Endothelial cell of umbilical vein (primary cell): ENCODE measurements around the gene DCPS. TPM values are rescaled to one million over a fixed set of nuclear protein-coding genes. Genes with fewer than 3 reads are reported as not detected.

Experiments used
- BruUV-seq: library from RNA; stranded (reverse); fragments of 400-500 nt; replicated peaks from 2 replicates; lab custom pipeline; 2021; lab: Mats Ljungman, UMichigan
- CTCF ChIA-PET: fragments of 300-600, 350-600 bp; sonication (Branson Sonifier 250); formaldehyde crosslinking; loops from one replicate; lab custom pipeline; 2021; ENCODE audit warnings: antibody characterized with exemption, inconsistent platforms; lab: Charles Lee
- POLR2A ChIA-PET: fragments of 300-600, 350-600 bp; sonication (Branson Sonifier 250); formaldehyde crosslinking; loops from one replicate; lab custom pipeline; 2021; ENCODE audit warnings: antibody characterized with exemption, inconsistent platforms; lab: Charles Lee
- DNase-seq: peaks from one replicate; pipeline ENCODE4 v3.0.0-alpha.2; 2011; ENCODE audit warnings: low read depth, low spot score
- FAIRE-seq: peaks from 2 replicates; lab custom pipeline; 2011; peaks lifted over from hg19 to GRCh38; lab: Jason Lieb, UNC
- H2AFZ ChIP-seq: 2 replicates; pipeline ENCODE4 v1.6.0; 2012; ENCODE audit warnings: low read depth, low read length, control low read depth, inconsistent platforms
- H3K27ac ChIP-seq: 2 replicates; pipeline ENCODE4 v1.5.1; 2011; ENCODE audit warnings: low read depth, mild to moderate bottlenecking, control low read depth, low read length, moderate library complexity; ENCODE audit not compliant: insufficient read depth
- H3K27me3 ChIP-seq, 2 experiments: 2 replicates each; pipeline versions ENCODE4 v1.6.0 to v1.6.1; 2011; ENCODE audit warnings: low read length in 2 of 2, mixed read lengths in 1 of 2; ENCODE audit not compliant: control insufficient read depth in 2 of 2, insufficient read depth in 2 of 2
- H3K36me3 ChIP-seq, 2 experiments: 2 replicates in 1 of 2; 3 replicates in 1 of 2; pipeline ENCODE4 v1.5.1; 2011; ENCODE audit warnings: low read length in 2 of 2, mild to moderate bottlenecking in 1 of 2, moderate library complexity in 1 of 2; ENCODE audit not compliant: control insufficient read depth in 2 of 2, insufficient read depth in 2 of 2; ENCODE audit errors: extremely low read depth in 1 of 2
- H3K4me1 ChIP-seq: 3 replicates; pipeline ENCODE4 v1.5.1; 2011; ENCODE audit warnings: mild to moderate bottlenecking, low read length; ENCODE audit not compliant: control insufficient read depth, insufficient read depth; ENCODE audit errors: extremely low read depth
- H3K4me2 ChIP-seq: 2 replicates; pipeline ENCODE4 v1.6.1; 2011; ENCODE audit warnings: low read length, control low read depth, mixed read lengths; ENCODE audit not compliant: insufficient read depth
- H3K4me3 ChIP-seq, 3 experiments: fragments of 200-600 bp in 1 of 3; sonication (generic), shearing (Covaris generic) in 1 of 3; replicated peaks in 1 of 3; 2 replicates each; pipeline ENCODE4 v1.5.1; 2011 to 2016; ENCODE audit warnings: control low read depth in 3 of 3, low read length in 3 of 3, mild to moderate bottlenecking in 2 of 3, inconsistent platforms in 1 of 3, low read depth in 1 of 3, moderate library complexity in 1 of 3; ENCODE audit not compliant: insufficient read depth in 1 of 3
- H3K79me2 ChIP-seq: 2 replicates; pipeline ENCODE4 v1.6.0; 2012; ENCODE audit warnings: low read length, inconsistent platforms; ENCODE audit not compliant: control insufficient read depth, insufficient read depth
- H3K9ac ChIP-seq: replicated peaks from 2 replicates; pipeline ENCODE3; 2011; ENCODE audit warnings: low read length, control low read depth; ENCODE audit not compliant: insufficient read depth; ENCODE audit errors: extremely low read depth
- H3K9me1 ChIP-seq: replicated peaks from 3 replicates; pipeline ENCODE4 v1.6.0; 2011; ENCODE audit warnings: mild to moderate bottlenecking, low read length; ENCODE audit not compliant: control insufficient read depth, insufficient read depth; ENCODE audit errors: extremely low read depth
- H3K9me3 ChIP-seq: replicated peaks from 2 replicates; pipeline ENCODE4 v1.5.1; 2012; ENCODE audit warnings: low read length, inconsistent platforms; ENCODE audit not compliant: control insufficient read depth, insufficient read depth
- H4K20me1 ChIP-seq: replicated peaks from 2 replicates; pipeline ENCODE3; 2011; ENCODE audit warnings: mild to moderate bottlenecking, low read length; ENCODE audit not compliant: control insufficient read depth, insufficient read depth; ENCODE audit errors: extremely low read depth
- EZH2 ChIP-seq: IDR thresholded peaks from 2 replicates; pipeline ENCODE4 v1.6.1; 2012; ENCODE audit warnings: borderline replicate concordance, low read depth, mild to moderate bottlenecking, moderate library complexity, low read length, inconsistent platforms; ENCODE audit not compliant: severe bottlenecking
- FOS ChIP-seq: IDR thresholded peaks from 2 replicates; pipeline ENCODE4 v1.6.1; 2011; ENCODE audit warnings: mild to moderate bottlenecking, low read length, moderate library complexity, borderline replicate concordance; ENCODE audit not compliant: insufficient read depth
- GATA2 ChIP-seq: IDR thresholded peaks from 2 replicates; pipeline ENCODE4 v1.7.0; 2011; ENCODE audit warnings: low read depth, mild to moderate bottlenecking, moderate library complexity, mixed read lengths, low read length; ENCODE audit not compliant: insufficient read length, insufficient read depth
- JUN ChIP-seq: IDR thresholded peaks from 2 replicates; pipeline ENCODE4 v1.6.1; 2011; ENCODE audit warnings: borderline replicate concordance, low read depth; ENCODE audit not compliant: insufficient read length, insufficient read depth
- MYC ChIP-seq: IDR thresholded peaks from one replicate; pipeline ENCODE4 v1.6.1; 2011; ENCODE audit warnings: mild to moderate bottlenecking, low read depth, low read length
- POLR2A ChIP-seq: IDR thresholded peaks from 2 replicates; pipeline ENCODE4 v1.6.1; 2012; ENCODE audit warnings: low read depth, mild to moderate bottlenecking, control low read depth, low read length
- POLR2AphosphoS5 ChIP-seq: IDR thresholded peaks from 2 replicates; pipeline ENCODE4 v1.6.1; 2012; ENCODE audit warnings: low read depth, mild to moderate bottlenecking, control low read depth, low read length, moderate library complexity; ENCODE audit not compliant: insufficient read depth
- dilution Hi-C: fragments of 300-500 bp; cut with MboI; formaldehyde crosslinking; loops from one replicate; pipeline ENCODE4 v1.15.0; 2019; ENCODE audit warnings: low sequenced_read_pairs; ENCODE audit not compliant: extremely low pct_ligation_motif_present
- intact Hi-C: fragments of 100-400 bp; cut with micrococcal nuclease; formaldehyde crosslinking; loops from one replicate; pipeline ENCODE4 v1.10.0; 2022
- polyA plus RNA-seq, 4 experiments: library from polyadenylated mRNA; depleted of rRNA in 3 of 4; stranded (reverse) in 3 of 4; unstranded in 1 of 4; fragments of >200 nt; gene quantifications; 2 replicates each; pipeline versions ENCODE4 v1.2.1 to v1.2.3, GENCODE V29; 2011 to 2012; ENCODE audit warnings: missing spikeins in 1 of 4
- total RNA-seq: library from RNA; stranded (reverse); gene quantifications from 2 replicates; pipeline ENCODE4 v1.2.3, GENCODE V29; 2021
- TF ChIP-seq, protein P1 (sequence below), 2 donors: IDR thresholded peaks; 1 replicate in 1 of 2; 2 replicates in 1 of 2; pipeline ENCODE4 v1.5.1; 2011; ENCODE audit warnings: low read length in 2 of 2, mild to moderate bottlenecking in 2 of 2, moderate library complexity in 2 of 2, control low read depth in 1 of 2, inconsistent platforms in 1 of 2, low read depth in 1 of 2; ENCODE audit not compliant: insufficient read depth in 1 of 2; ENCODE audit errors: extremely low read depth in 1 of 2
- TF ChIP-seq, protein P2 (sequence below): IDR thresholded peaks from 2 replicates; pipeline ENCODE4 v1.6.1; 2011; ENCODE audit not compliant: insufficient read depth, insufficient read length

Gene DCPS
- total and polyA plus RNA-seq, 2 donors (not counting 3 experiments of a cell fraction or from before 2014, with no cell fraction given), result 19.6 to 36.0 TPM

DNA sequence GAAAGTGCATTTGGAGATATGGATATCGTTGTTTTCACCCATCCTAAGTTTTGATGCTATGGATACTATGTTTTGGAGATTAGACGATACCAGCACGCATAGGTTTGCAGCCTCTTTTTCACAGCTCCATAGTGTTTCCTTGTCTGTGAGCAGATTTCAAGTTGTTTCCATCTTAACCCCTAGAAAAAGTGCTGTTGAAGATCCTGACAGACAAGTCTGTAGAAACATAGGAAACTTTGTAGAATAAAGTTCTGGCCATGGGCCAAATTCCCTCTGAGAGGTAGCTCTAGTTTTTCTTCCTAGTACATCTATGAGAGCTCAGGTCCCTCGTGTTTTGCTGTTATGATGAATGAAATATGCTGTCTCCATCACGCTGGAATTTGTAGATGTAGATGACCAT is 84.0 kb downstream of the DCPS start:
- TF ChIP-seq FOS (no peak), POLR2AphosphoS5 (no peak), EZH2 (no peak), POLR2A (no peak), GATA2 (no peak), MYC (no peak), JUN (no peak)
- TF ChIP-seq, protein P1, sequence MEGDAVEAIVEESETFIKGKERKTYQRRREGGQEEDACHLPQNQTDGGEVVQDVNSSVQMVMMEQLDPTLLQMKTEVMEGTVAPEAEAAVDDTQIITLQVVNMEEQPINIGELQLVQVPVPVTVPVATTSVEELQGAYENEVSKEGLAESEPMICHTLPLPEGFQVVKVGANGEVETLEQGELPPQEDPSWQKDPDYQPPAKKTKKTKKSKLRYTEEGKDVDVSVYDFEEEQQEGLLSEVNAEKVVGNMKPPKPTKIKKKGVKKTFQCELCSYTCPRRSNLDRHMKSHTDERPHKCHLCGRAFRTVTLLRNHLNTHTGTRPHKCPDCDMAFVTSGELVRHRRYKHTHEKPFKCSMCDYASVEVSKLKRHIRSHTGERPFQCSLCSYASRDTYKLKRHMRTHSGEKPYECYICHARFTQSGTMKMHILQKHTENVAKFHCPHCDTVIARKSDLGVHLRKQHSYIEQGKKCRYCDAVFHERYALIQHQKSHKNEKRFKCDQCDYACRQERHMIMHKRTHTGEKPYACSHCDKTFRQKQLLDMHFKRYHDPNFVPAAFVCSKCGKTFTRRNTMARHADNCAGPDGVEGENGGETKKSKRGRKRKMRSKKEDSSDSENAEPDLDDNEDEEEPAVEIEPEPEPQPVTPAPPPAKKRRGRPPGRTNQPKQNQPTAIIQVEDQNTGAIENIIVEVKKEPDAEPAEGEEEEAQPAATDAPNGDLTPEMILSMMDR (IDR thresholded peaks at IDR 0.05; ENCODE audit: extremely low read depth in 1 of 2, insufficient read depth in 1 of 2, low read depth in 1 of 2, low read length in 2 of 2), result no peak
- TF ChIP-seq, protein P2, sequence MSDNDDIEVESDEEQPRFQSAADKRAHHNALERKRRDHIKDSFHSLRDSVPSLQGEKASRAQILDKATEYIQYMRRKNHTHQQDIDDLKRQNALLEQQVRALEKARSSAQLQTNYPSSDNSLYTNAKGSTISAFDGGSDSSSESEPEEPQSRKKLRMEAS, result no peak
- H4K20me1 ChIP-seq, result no peaks in the 10 kb centered on the region
- FAIRE-seq, result no peak
- dilution Hi-C loops (no loop called here), intact Hi-C loops (no loop called here)
- H3K27me3 ChIP-seq, result no peaks in the 10 kb centered on the region
- H2AFZ ChIP-seq, result no peak overlapping the region
- H3K79me2 ChIP-seq, result no peaks in the 10 kb centered on the region
- H3K9me1 ChIP-seq, result no peaks in the 10 kb centered on the region
- ChIA-PET CTCF (interaction anchor here (1.2 kb wide), 1 partner anchor 78 kb away, joined by 4 read pairs; no protein-coding TSS in a partner anchor), POLR2A (no interaction called here)
- no peaks in the 10 kb centered on the region for H3K9me3 ChIP-seq
- no peak for DNase-seq
- H3K36me3 ChIP-seq, result no peaks in the 10 kb centered on the region
- no TSS peak for BruUV-seq
- H3K4me2 ChIP-seq, result no peak overlapping the region
- no peak overlapping the region for H3K27ac ChIP-seq
- H3K4me1 ChIP-seq, result no peaks in the 10 kb centered on the region
- no peak overlapping the region for H3K9ac ChIP-seq
- H3K4me3 ChIP-seq, result no peak overlapping the region
